ENCODE measurements around the gene HADH. TPM values are rescaled to one million over a fixed set of nuclear protein-coding genes. Genes with fewer than 3 reads are reported as not detected.
A peak's percentile ranks its signal among the peaks of the same experiment; 100 is the strongest.
"Not testable (repeated sequence)": the region's sequence is repeated elsewhere in the genome, so short reads cannot be mapped to it uniquely, and the experiment has no call there.

HADH gene
- polyA plus RNA-seq, 1 of the 3 experiments (the other 2 are of a cell fraction), result 19.4 TPM

DNA sequence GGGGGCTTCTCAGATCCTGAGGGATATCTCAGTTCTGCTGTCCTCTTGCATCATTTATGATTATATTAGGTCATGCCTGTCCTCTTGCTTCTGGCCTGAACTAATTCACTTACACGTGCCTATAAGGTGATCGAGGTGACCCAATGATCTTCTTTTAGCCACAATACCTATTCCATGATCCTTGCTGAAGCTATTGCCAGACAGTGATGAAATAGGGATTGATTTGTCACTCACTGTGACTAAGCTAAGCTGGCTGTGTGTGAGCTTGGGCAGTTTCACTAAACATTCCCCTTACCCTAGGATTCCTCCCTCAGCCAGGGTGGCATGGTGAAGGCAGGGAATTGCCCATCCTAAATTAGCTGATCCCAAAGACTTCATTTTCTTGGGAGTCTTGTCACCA lies 19.0 kb downstream of the HADH start:
- Histone ChIP-seq H3F3A (replicated peaks; ENCODE audit: insufficient read depth) (peaks cover 10% of the 10 kb centered on the region), H3K9ac (no peak overlapping the region), H3K36me3 (replicated peaks in 1 of 2; ENCODE audit: control insufficient read depth in 1 of 2, insufficient read depth in 2 of 2, low read length in 1 of 2) (no peaks in the 10 kb centered on the region), H3K4me2 (no peak overlapping the region), H3K4me3 (ENCODE audit: low read depth in 2 of 2, low read length in 1 of 2) (no peak overlapping the region), H3K79me2 (ENCODE audit: insufficient read depth) (no peaks in the 10 kb centered on the region), H3K4me1 (ENCODE audit: control insufficient read depth in 1 of 2, insufficient read depth in 2 of 2, low read depth in 1 of 2, low read length in 1 of 2) (peaks cover 0 to 12% of the 10 kb centered on the region in 2 experiments; a peak in 1 of 4 replicates), H4K20me1 (ENCODE audit: insufficient read depth) (no peaks in the 10 kb centered on the region), H3K9me2 (no peaks in the 10 kb centered on the region), H3K27me3 (ENCODE audit: insufficient read depth) (no peaks in the 10 kb centered on the region), H2AFZ (ENCODE audit: low read depth) (no peak overlapping the region), H3K27ac (ENCODE audit: low read depth in 2 of 2, low read length in 1 of 2) (no peak overlapping the region), H3K9me3 (no peaks in the 10 kb centered on the region)
- ChIA-PET CTCF (interaction anchor here (1.3 kb wide), 1 partner anchor 10 kb away, joined by 9 read pairs; no protein-coding TSS in a partner anchor), POLR2A (no interaction called here)
- WGBS (ENCODE audit: low lambda C conversion rate), result 77% methylated on average over 2 of the region's 2 CpGs
- TF ChIP-seq FOXM1 (IDR thresholded peaks at IDR 0.05; ENCODE audit: low read depth), result no peak
- TF ChIP-seq EZH2phosphoT487 (IDR thresholded peaks at IDR 0.05; ENCODE audit: borderline replicate concordance, low read depth), result no peak
- no peak for TF ChIP-seq TAF1 (IDR thresholded peaks at IDR 0.05; ENCODE audit: borderline replicate concordance, low read depth, low read length)
- TF ChIP-seq YY1 (IDR thresholded peaks at IDR 0.05; ENCODE audit: low read depth), result no peak
- TF ChIP-seq GATA2 (CRISPR knock-in tag; IDR thresholded peaks at IDR 0.05), result no peak
- TF ChIP-seq RAD21 (IDR thresholded peaks at IDR 0.05; ENCODE audit: low read length), result no peak
- DNase-seq, result no peak

DNA sequence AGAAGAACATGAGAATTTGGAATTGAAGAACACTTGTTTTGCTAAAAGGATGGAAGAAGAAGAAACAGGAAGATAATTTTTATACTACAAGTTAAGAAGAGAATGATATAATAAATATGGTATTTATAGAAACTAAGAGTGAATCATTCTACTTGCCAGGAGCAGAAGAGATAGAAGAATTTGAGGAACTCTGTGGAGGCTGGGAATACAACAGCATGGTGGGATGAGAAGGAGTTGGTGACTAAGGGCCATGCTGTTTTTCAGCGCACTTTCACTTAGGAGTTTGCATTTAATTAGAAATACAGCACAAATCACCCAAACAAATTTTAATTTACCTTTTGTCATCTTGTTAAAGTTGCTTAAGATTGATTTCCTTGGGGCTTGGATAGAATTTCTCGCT lies 20.5 kb downstream of the HADH start:
- H3K36me3 ChIP-seq (replicated peaks in 1 of 2; ENCODE audit: control insufficient read depth in 1 of 2, insufficient read depth in 2 of 2, low read length in 1 of 2), result no peaks in the 10 kb centered on the region
- ChIA-PET CTCF (no interaction called here), POLR2A (no interaction called here)
- H3K27me3 ChIP-seq (ENCODE audit: insufficient read depth), result no peaks in the 10 kb centered on the region
- H4K20me1 ChIP-seq (ENCODE audit: insufficient read depth), result no peaks in the 10 kb centered on the region
- no peak overlapping the region; the same call in 1 of the 2 replicates for H2AFZ ChIP-seq (ENCODE audit: low read depth)
- 0 out of 2 replicates have a peak overlapping the region, but pooled peaks have one; percentile 14 for H3K4me2 ChIP-seq
- H3K9me2 ChIP-seq, result no peaks in the 10 kb centered on the region
- no peak for TF ChIP-seq GATA2 (CRISPR knock-in tag; IDR thresholded peaks at IDR 0.05)
- peak; percentile 30; the same call in 1 of the 2 replicates for TF ChIP-seq TCF12 (IDR thresholded peaks at IDR 0.05)
- TF ChIP-seq JUND (IDR thresholded peaks at IDR 0.05), result peak; percentile 64
- peak; percentile 74; the same call in 1 of the 2 replicates for TF ChIP-seq FOSL2 (IDR thresholded peaks at IDR 0.05; ENCODE audit: borderline replicate concordance, low read depth)
- no peak overlapping the region for H3K9ac ChIP-seq
- no peak for DNase-seq
- H3K79me2 ChIP-seq (ENCODE audit: insufficient read depth), result no peaks in the 10 kb centered on the region
- H3K4me3 ChIP-seq (ENCODE audit: low read depth in 2 of 2, low read length in 1 of 2), result no peak overlapping the region
- peaks cover 10% of the 10 kb centered on the region for H3F3A ChIP-seq (replicated peaks; ENCODE audit: insufficient read depth)
- peak overlapping the region in 1 of 2 experiments; percentile 57; a peak in 2 of 4 replicates for H3K27ac ChIP-seq (ENCODE audit: low read depth in 2 of 2, low read length in 1 of 2)
- 62% methylated on average over 2 of the region's 2 CpGs for WGBS (ENCODE audit: low lambda C conversion rate)
- H3K9me3 ChIP-seq, result no peaks in the 10 kb centered on the region
- peaks cover 0 to 12% of the 10 kb centered on the region in 2 experiments; a peak in 1 of 4 replicates for H3K4me1 ChIP-seq (ENCODE audit: control insufficient read depth in 1 of 2, insufficient read depth in 2 of 2, low read depth in 1 of 2, low read length in 1 of 2)

DNA sequence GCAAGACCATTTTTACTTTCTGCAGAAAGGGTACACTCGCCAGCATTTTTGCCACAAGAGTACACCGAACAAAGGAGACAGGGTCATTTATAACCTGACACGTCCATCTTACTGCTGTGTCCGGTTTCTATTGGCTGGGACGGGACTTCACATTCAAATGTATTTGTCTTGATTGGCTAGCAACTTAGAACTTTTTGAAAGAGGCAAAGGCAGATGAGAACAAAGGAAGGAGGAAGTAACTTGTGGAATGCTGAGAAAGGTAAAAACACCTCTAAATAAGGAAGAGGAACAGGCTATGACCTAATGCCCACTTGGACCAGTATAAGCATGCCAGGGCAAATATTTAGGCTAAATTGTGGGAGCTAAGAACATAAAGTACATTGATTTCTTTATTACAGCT lies 22.7 kb downstream of the HADH start:
- H3K79me2 ChIP-seq (ENCODE audit: insufficient read depth); H3K9ac ChIP-seq; H3K9me3 ChIP-seq; H3K27ac ChIP-seq (ENCODE audit: low read depth in 2 of 2, low read length in 1 of 2); H4K20me1 ChIP-seq (ENCODE audit: insufficient read depth); H3K4me3 ChIP-seq (ENCODE audit: low read depth in 2 of 2, low read length in 1 of 2); H3K9me2 ChIP-seq; H3K27me3 ChIP-seq (ENCODE audit: insufficient read depth); POLR2A ChIA-PET; H2AFZ ChIP-seq (ENCODE audit: low read depth); DNase-seq; H3K36me3 ChIP-seq (replicated peaks in 1 of 2; ENCODE audit: control insufficient read depth in 1 of 2, insufficient read depth in 2 of 2, low read length in 1 of 2); H3K4me2 ChIP-seq: not testable (repeated sequence)
- WGBS (ENCODE audit: low lambda C conversion rate), result 94% methylated on average over 5 of the region's 5 CpGs
- H3K4me1 ChIP-seq (ENCODE audit: control insufficient read depth in 1 of 2, insufficient read depth in 2 of 2, low read depth in 1 of 2, low read length in 1 of 2), result peaks cover 0 to 12% of the 10 kb centered on the region in 2 experiments; a peak in 1 of 4 replicates
- H3F3A ChIP-seq (replicated peaks; ENCODE audit: insufficient read depth), result peaks cover 10% of the 10 kb centered on the region
- CTCF ChIA-PET, result interaction anchor here (2.0 kb wide), 1 partner anchor 560 kb away, joined by 7 read pairs; no protein-coding TSS in a partner anchor

Measured in SK-N-SH (cell line).